Mesenchymal stem cell (in vitro differentiated cells and primary cell): ENCODE results near the gene IGF2BP2.
A peak's percentile ranks its signal among the peaks of the same experiment; 100 is the strongest.

Source experiments
- DNase-seq: peaks from one replicate; pipeline ENCODE4 v3.0.0-alpha.2; 2013
- H2AFZ ChIP-seq: one replicate; pipeline ENCODE4 v1.6.1; 2013; ENCODE audit warnings: low read depth, mild to moderate bottlenecking, control low read depth, inconsistent platforms, low read length, moderate library complexity
- H2AK5ac ChIP-seq: 2 replicates; pipeline ENCODE4 v1.6.1; 2013; ENCODE audit warnings: low read length, moderate library complexity, mild to moderate bottlenecking, inconsistent platforms; ENCODE audit not compliant: severe bottlenecking
- H2BK120ac ChIP-seq: one replicate; pipeline ENCODE4 v1.6.1; 2013; ENCODE audit warnings: low read depth, mild to moderate bottlenecking, inconsistent platforms, low read length, moderate library complexity
- H2BK12ac ChIP-seq, 2 experiments: one replicate each; pipeline ENCODE4 v1.6.1; 2013; ENCODE audit warnings: inconsistent platforms in 2 of 2, low read length in 2 of 2, mild to moderate bottlenecking in 2 of 2, moderate library complexity in 2 of 2, control low read depth in 1 of 2
- H2BK15ac ChIP-seq: one replicate; pipeline ENCODE4 v1.6.1; 2013; ENCODE audit warnings: mild to moderate bottlenecking, low read depth, inconsistent platforms; ENCODE audit not compliant: poor library complexity, severe bottlenecking
- H2BK5ac ChIP-seq: 2 replicates; pipeline ENCODE4 v1.6.1; 2013; ENCODE audit warnings: low read depth, mild to moderate bottlenecking, low read length, control low read depth, inconsistent platforms; ENCODE audit not compliant: poor library complexity, severe bottlenecking
- H3K14ac ChIP-seq, 2 experiments: one replicate each; pipeline ENCODE4 v1.6.1; 2013; ENCODE audit warnings: inconsistent platforms in 2 of 2, low read length in 2 of 2, control low read depth in 1 of 2, mild to moderate bottlenecking in 1 of 2, moderate library complexity in 1 of 2
- H3K18ac ChIP-seq, 2 experiments: one replicate each; pipeline ENCODE4 v1.6.1; 2013; ENCODE audit warnings: inconsistent platforms in 2 of 2, low read length in 2 of 2, control low read depth in 1 of 2, low read depth in 1 of 2, mild to moderate bottlenecking in 1 of 2
- H3K23ac ChIP-seq, 2 experiments: one replicate each; pipeline ENCODE4 v1.6.1; 2013; ENCODE audit warnings: inconsistent platforms in 2 of 2, low read length in 2 of 2, mild to moderate bottlenecking in 2 of 2, moderate library complexity in 2 of 2, control low read depth in 1 of 2
- H3K27ac ChIP-seq: 2 replicates; pipeline ENCODE4 v1.5.1; 2013; ENCODE audit warnings: mild to moderate bottlenecking, moderate library complexity, low read length, control low read depth, inconsistent platforms; ENCODE audit not compliant: poor library complexity, severe bottlenecking
- H3K27me3 ChIP-seq, 2 experiments: 2 replicates each; pipeline versions ENCODE4 v1.6.1 to v1.7.0; 2013; ENCODE audit warnings: low read length in 2 of 2, mild to moderate bottlenecking in 2 of 2, moderate library complexity in 2 of 2, control low read depth in 1 of 2, inconsistent platforms in 1 of 2; ENCODE audit not compliant: control insufficient read depth in 1 of 2, insufficient read depth in 1 of 2
- H3K36me3 ChIP-seq, 2 experiments: 2 replicates each; pipeline versions ENCODE4 v1.6.1 to v1.7.0; 2013; ENCODE audit warnings: low read length in 2 of 2, control low read depth in 1 of 2, inconsistent platforms in 1 of 2, low read depth in 1 of 2, mild to moderate bottlenecking in 1 of 2; ENCODE audit not compliant: insufficient read depth in 2 of 2, control insufficient read depth in 1 of 2
- H3K4ac ChIP-seq, 2 experiments: one replicate each; pipeline ENCODE4 v1.6.1; 2013; ENCODE audit warnings: inconsistent platforms in 2 of 2, low read length in 2 of 2, mild to moderate bottlenecking in 2 of 2, moderate library complexity in 2 of 2, control low read depth in 1 of 2, low read depth in 1 of 2
- H3K4me1 ChIP-seq: 2 replicates; pipeline ENCODE4 v1.6.1; 2013; ENCODE audit warnings: low read depth, low read length, control low read depth; ENCODE audit not compliant: control insufficient read depth, insufficient read depth
- H3K4me2 ChIP-seq: 2 replicates; pipeline ENCODE4 v1.6.1; 2013; ENCODE audit warnings: low read length, mild to moderate bottlenecking, inconsistent platforms; ENCODE audit not compliant: poor library complexity, severe bottlenecking
- H3K4me3 ChIP-seq, 2 experiments: 2 replicates each; pipeline versions ENCODE4 v1.5.1 to v1.7.0; 2013; ENCODE audit warnings: low read length in 2 of 2, mild to moderate bottlenecking in 2 of 2, control low read depth in 1 of 2, low read depth in 1 of 2; ENCODE audit not compliant: insufficient read depth in 1 of 2
- H3K79me1 ChIP-seq: replicated peaks from 2 replicates; pipeline ENCODE4 v1.6.1; 2013; ENCODE audit warnings: mild to moderate bottlenecking, control low read depth, low read length, inconsistent platforms; ENCODE audit not compliant: poor library complexity, severe bottlenecking
- H3K9ac ChIP-seq: 2 replicates; pipeline ENCODE4 v1.7.0; 2013; ENCODE audit warnings: mild to moderate bottlenecking, low read length, moderate library complexity
- H3K9me3 ChIP-seq: 2 replicates; pipeline ENCODE4 v1.7.0; 2013; ENCODE audit warnings: mild to moderate bottlenecking, low read length; ENCODE audit not compliant: control insufficient read depth
- H4K8ac ChIP-seq: one replicate; pipeline ENCODE4 v1.6.1; 2013; ENCODE audit warnings: inconsistent platforms, mild to moderate bottlenecking, low read length, moderate library complexity
- H4K91ac ChIP-seq: one replicate; pipeline ENCODE4 v1.6.1; 2013; ENCODE audit warnings: mild to moderate bottlenecking, low read length, inconsistent platforms
- WGBS: methylation state at CpG from one replicate; pipeline ENCODE4 v1.1.7; 2013; ENCODE audit warnings: mixed read lengths; 5-methylcytosine and 5-hydroxymethylcytosine counted together

IGF2BP2 gene

GRCh38 chr3:185713015-185713414 is 111.8 kb downstream of the IGF2BP2 start:
- no peak overlapping the region for H3K23ac ChIP-seq
- no peak overlapping the region for H3K27ac ChIP-seq
- H3K9ac ChIP-seq = no peak overlapping the region
- H3K4me2 ChIP-seq = no peak overlapping the region
- H3K27me3 ChIP-seq = no peaks in the 10 kb centered on the region
- no peak overlapping the region for H3K4ac ChIP-seq
- H4K8ac ChIP-seq = no peak overlapping the region
- H3K18ac ChIP-seq = no peak overlapping the region
- no peak overlapping the region for H2AFZ ChIP-seq
- no peaks in the 10 kb centered on the region for H3K9me3 ChIP-seq
- H3K4me1 ChIP-seq = peaks cover 28% of the 10 kb centered on the region
- no peak overlapping the region for H2BK120ac ChIP-seq
- H2BK15ac ChIP-seq = no peak overlapping the region
- H3K79me1 ChIP-seq = peaks cover 8% of the 10 kb centered on the region
- DNase-seq = no peak
- no peak overlapping the region for H4K91ac ChIP-seq
- no peaks in the 10 kb centered on the region for H3K36me3 ChIP-seq
- H2AK5ac ChIP-seq = no peak overlapping the region
- H2BK12ac ChIP-seq = no peak overlapping the region
- no peak overlapping the region for H2BK5ac ChIP-seq
- no peak overlapping the region for H3K4me3 ChIP-seq
- H3K14ac ChIP-seq = no peak overlapping the region
- 100% methylated on average over 1 of the region's 1 CpG for WGBS

- Histone ChIP-seq H3K27ac (no peak overlapping the region), H2BK120ac (no peak overlapping the region), H3K9ac (no peak overlapping the region), H3K23ac (no peak overlapping the region), H3K4ac (no peak overlapping the region), H2BK15ac (no peak overlapping the region), H3K18ac (no peak overlapping the region), H3K79me1 (peaks cover 8% of the 10 kb centered on the region), H2AFZ (no peak overlapping the region), H2BK5ac (no peak overlapping the region), H3K4me1 (peaks cover 22% of the 10 kb centered on the region), H3K14ac (no peak overlapping the region), H3K4me2 (no peak overlapping the region), H2BK12ac (no peak overlapping the region), H2AK5ac (no peak overlapping the region), H3K36me3 (no peaks in the 10 kb centered on the region), H3K4me3 (no peak overlapping the region), H4K91ac (no peak overlapping the region), H3K9me3 (no peaks in the 10 kb centered on the region), H3K27me3 (no peaks in the 10 kb centered on the region), H4K8ac (no peak overlapping the region)
- WGBS = 100% methylated on average over 1 of the region's 3 CpGs
- no peak for DNase-seq
Measured at GRCh38 chr3:185712337-185712736, 112.5 kb downstream of the IGF2BP2 start.

- 46% methylated on average over 8 of the region's 8 CpGs for WGBS
- Histone ChIP-seq H3K4ac (peak overlapping the region; percentile 40 to 49), H2BK12ac (peak overlapping the region in 1 of 2 experiments; percentile 51)
Measured at GRCh38 chr3:185711255-185711870, 113.5 kb downstream of the IGF2BP2 start.

GRCh38 chr3:185709251-185709955 is 115.4 kb downstream of the IGF2BP2 start:
- Histone ChIP-seq H4K8ac (no peak overlapping the region), H2AK5ac (no peak overlapping the region), H3K79me1 (peaks cover 12% of the 10 kb centered on the region), H3K14ac (no peak overlapping the region), H3K4ac (no peak overlapping the region), H4K91ac (no peak overlapping the region), H3K4me1 (peaks cover 9% of the 10 kb centered on the region), H2BK12ac (no peak overlapping the region), H3K18ac (no peak overlapping the region), H2AFZ (no peak overlapping the region), H3K27me3 (no peaks in the 10 kb centered on the region), H3K23ac (no peak overlapping the region), H2BK120ac (no peak overlapping the region), H3K9me3 (no peaks in the 10 kb centered on the region), H2BK15ac (no peak overlapping the region), H3K36me3 (peaks cover 0 to 2% of the 10 kb centered on the region in 2 experiments), H3K9ac (peak overlapping the region; percentile 3), H2BK5ac (no peak overlapping the region), H3K4me2 (no peak overlapping the region), H3K4me3 (no peak overlapping the region), H3K27ac (no peak overlapping the region)
- WGBS = 86% methylated on average over 3 of the region's 6 CpGs
- DNase-seq = no peak

More at GRCh38 chr3:185711255-185711870, 113.5 kb downstream of the IGF2BP2 start:
- Histone ChIP-seq H3K9ac (no peak overlapping the region), H3K4me3 (no peak overlapping the region), H3K14ac (peak overlapping the region in 1 of 2 experiments; percentile 73), H3K23ac (peak overlapping the region in 1 of 2 experiments; percentile 1), H3K9me3 (no peaks in the 10 kb centered on the region), H2BK15ac (no peak overlapping the region), H3K27me3 (no peaks in the 10 kb centered on the region), H2BK5ac (no peak overlapping the region), H3K4me1 (peaks cover 14% of the 10 kb centered on the region), H3K36me3 (no peaks in the 10 kb centered on the region), H3K27ac (no peak overlapping the region), H3K18ac (peak overlapping the region in 1 of 2 experiments; percentile 44), H3K79me1 (peaks cover 8% of the 10 kb centered on the region), H4K91ac (no peak overlapping the region), H2BK120ac (no peak overlapping the region), H4K8ac (no peak overlapping the region), H3K4me2 (no peak overlapping the region), H2AK5ac (no peak overlapping the region), H2AFZ (no peak overlapping the region)
- DNase-seq = peak; percentile 71
